Hematopoietic multipotent progenitor cell treated with erythropoietin and hydrocortisone succinate and interleukin-3 and kit ligand, for 15 days (in vitro differentiated cells): ENCODE results near the gene PDGFRA.
"Not testable (repeated sequence)": the region's sequence is repeated elsewhere in the genome, so short reads cannot be mapped to it uniquely, and the experiment has no call there.

Source experiments
- DNase-seq: peaks from one replicate; pipeline ENCODE4 v3.0.0-alpha.2; 2015; ENCODE audit warnings: low spot score

The PDGFRA gene

GRCh38 chr4:54227256-54228055 lies 1.6 kb upstream of the PDGFRA start:
- no peak for DNase-seq

GRCh38 chr4:54228056-54228527 lies 1.0 kb upstream of the PDGFRA start:
- no peak for DNase-seq

DNA sequence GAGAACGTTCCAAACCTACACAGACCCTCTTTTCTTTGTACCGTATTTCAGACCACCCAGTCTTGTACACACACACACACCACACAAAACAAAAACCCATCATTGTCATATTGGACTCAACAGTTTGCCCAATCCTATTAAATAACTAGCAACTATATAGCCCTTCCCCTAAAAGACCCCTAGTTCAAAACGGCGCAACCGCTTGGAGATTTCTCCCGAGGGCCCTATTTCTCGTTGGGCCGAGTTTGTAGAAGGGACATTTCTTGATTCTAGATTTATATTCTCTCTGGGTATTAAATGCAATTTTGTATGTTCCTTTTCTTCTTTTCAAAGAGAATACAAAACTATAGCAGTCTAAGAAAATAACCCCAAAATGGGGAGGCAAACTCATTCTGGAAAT lies 547 bp upstream of the PDGFRA start:
- DNase-seq, result no peak

- no peak for DNase-seq
These were observed 764 bp downstream of the PDGFRA start for GRCh38 chr4:54229631-54230483.

- no peak for DNase-seq
These were observed 1.7 kb downstream of the PDGFRA start for GRCh38 chr4:54230484-54231418.

GRCh38 chr4:54231419-54231767 lies 2.3 kb downstream of the PDGFRA start:
- DNase-seq, result no peak

- no peak for DNase-seq
These were observed 2.9 kb downstream of the PDGFRA start for GRCh38 chr4:54231768-54232688.

- peak; percentile 45 for DNase-seq
These were observed 4.2 kb downstream of the PDGFRA start for GRCh38 chr4:54233277-54233696.

GRCh38 chr4:54233697-54234496 lies 4.8 kb downstream of the PDGFRA start:
- peak; percentile 69 for DNase-seq

- DNase-seq, result no peak
These were observed 5.6 kb downstream of the PDGFRA start for GRCh38 chr4:54234497-54235205.

GRCh38 chr4:54236316-54236715 lies 7.2 kb downstream of the PDGFRA start:
- not testable (repeated sequence) for DNase-seq

DNA sequence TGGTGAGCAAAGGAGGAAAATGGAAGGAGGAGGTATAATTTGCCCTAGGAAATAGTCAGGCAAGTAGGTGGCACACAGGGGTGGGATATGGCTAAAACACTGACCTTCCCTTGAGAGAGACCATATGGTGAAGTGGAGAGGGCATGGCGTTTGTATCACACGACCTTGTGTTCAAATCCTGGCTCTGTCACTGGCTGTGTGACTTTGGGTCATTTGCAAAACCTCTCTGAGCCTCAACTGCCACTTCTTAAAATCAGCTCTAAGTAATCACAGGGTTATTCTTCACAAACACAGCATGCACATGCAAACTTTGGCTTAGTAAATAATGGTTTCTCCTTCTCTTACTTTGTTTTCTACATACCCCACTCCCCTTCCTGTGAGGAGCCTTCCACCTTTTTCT lies 8.7 kb downstream of the PDGFRA start:
- DNase-seq, result no peak

DNA sequence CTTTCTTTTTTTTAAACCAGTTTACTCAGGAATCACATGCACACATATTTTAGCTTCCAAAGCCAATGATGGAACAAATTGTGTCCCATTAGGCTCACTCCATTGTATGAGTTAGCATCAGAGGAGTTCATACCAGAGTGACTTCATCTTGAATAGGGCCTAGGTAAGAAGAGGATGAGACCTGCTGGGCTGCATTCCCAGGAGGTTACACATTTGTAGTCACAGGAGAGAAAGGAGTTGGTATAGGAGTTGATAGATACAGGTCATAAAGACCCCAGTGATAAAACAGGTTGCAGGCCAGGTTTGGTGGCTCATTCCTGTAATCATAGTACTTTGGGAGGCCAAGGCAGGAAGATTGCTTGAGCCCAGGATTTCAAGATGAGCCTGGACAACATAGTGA lies 9.3 kb downstream of the PDGFRA start:
- DNase-seq, result no peak

- not testable (repeated sequence) for DNase-seq
These were observed 12.3 kb downstream of the PDGFRA start for GRCh38 chr4:54241268-54241823.

- not testable (repeated sequence) for DNase-seq
These were observed 14.4 kb downstream of the PDGFRA start for GRCh38 chr4:54243541-54243940.

DNA sequence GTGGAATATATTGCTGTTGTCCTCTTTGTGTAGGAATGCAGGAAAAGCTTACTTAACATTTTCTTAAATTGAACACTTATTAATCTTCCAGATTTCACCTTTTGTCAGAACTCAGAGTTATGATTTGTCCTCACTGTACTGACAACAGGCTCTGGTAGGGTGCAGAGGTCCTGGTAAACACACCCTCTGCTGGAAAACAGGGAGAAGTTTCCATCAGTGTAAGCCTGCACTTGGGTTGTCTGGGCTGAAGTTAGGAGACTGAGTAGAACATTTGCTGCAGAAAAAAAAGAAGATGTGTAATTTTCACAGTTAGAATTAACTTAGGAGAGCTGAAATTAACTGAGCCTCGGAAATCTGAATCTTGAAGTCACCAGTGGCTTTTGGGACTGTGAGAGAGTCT lies 23.2 kb downstream of the PDGFRA start:
- DNase-seq, result not testable (repeated sequence)

GRCh38 chr4:54254116-54254914 lies 25.2 kb downstream of the PDGFRA start:
- no peak for DNase-seq

DNA sequence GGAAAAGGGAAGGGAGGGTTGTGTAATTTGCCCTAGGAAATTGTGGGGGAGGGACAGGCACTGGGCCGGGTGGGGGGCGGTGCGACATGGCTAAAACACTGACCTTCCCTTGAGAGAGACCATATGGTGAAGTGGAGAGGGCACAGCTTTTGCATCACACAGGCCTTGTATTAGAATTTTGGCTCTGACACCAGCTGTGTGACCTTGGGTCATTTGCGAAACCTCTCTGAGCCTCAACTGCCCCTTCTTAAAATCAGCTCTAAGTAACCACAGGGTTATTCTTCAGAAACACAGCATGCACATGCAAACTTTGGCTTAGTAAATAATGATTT lies 25.8 kb downstream of the PDGFRA start:
- no peak for DNase-seq
